Colon (tissue), 2 donors: ENCODE measurements around the gene PDCD1.

Experiments used
- FAIRE-seq: peaks from 2 replicates; lab custom pipeline; 2012; peaks lifted over from hg19 to GRCh38; lab: Jason Lieb, UNC
- donor health status: control.
- donor health status: control.

Gene PDCD1

GRCh38 chr2:241895712-241896641 is 37.3 kb upstream of the PDCD1 start:
- no peak for FAIRE-seq

- no peak for FAIRE-seq
Observed at GRCh38 chr2:241895427-241895711, 36.7 kb upstream of the PDCD1 start.

GRCh38 chr2:241894681-241895426 is 36.2 kb upstream of the PDCD1 start:
- no peak for FAIRE-seq

GRCh38 chr2:241894056-241894641 is 35.5 kb upstream of the PDCD1 start:
- no peak for FAIRE-seq

- no peak for FAIRE-seq
Observed at GRCh38 chr2:241893265-241893664, 34.6 kb upstream of the PDCD1 start.

GRCh38 chr2:241892299-241893137 is 33.8 kb upstream of the PDCD1 start:
- FAIRE-seq: no peak

- FAIRE-seq: no peak
Observed at GRCh38 chr2:241891988-241892298, 33.2 kb upstream of the PDCD1 start.

- FAIRE-seq: no peak
Observed at GRCh38 chr2:241891315-241891987, 32.8 kb upstream of the PDCD1 start.

- FAIRE-seq: no peak
Observed at GRCh38 chr2:241890524-241891235, 32.0 kb upstream of the PDCD1 start.

- FAIRE-seq: no peak
Observed at GRCh38 chr2:241888641-241889040, 29.9 kb upstream of the PDCD1 start.

GRCh38 chr2:241887806-241888522 is 29.3 kb upstream of the PDCD1 start:
- FAIRE-seq: no peak

- no peak for FAIRE-seq
Observed at GRCh38 chr2:241886840-241887447, 28.2 kb upstream of the PDCD1 start.

GRCh38 chr2:241885946-241886643 is 27.4 kb upstream of the PDCD1 start:
- no peak for FAIRE-seq

GRCh38 chr2:241885291-241885945 is 26.7 kb upstream of the PDCD1 start:
- no peak for FAIRE-seq

- no peak for FAIRE-seq
Observed at GRCh38 chr2:241884951-241885290, 26.2 kb upstream of the PDCD1 start.

- no peak for FAIRE-seq
Observed at GRCh38 chr2:241882091-241882625, 23.5 kb upstream of the PDCD1 start.

- FAIRE-seq: no peak
Observed at GRCh38 chr2:241880311-241881073, 21.8 kb upstream of the PDCD1 start.

- no peak for FAIRE-seq
Observed at GRCh38 chr2:241879326-241879725, 20.6 kb upstream of the PDCD1 start.
